ENCODE data around the gene D2HGDH.
A peak's percentile ranks its signal among the peaks of the same experiment; 100 is the strongest.
"Not testable (repeated sequence)": the region's sequence is repeated elsewhere in the genome, so short reads cannot be mapped to it uniquely, and the experiment has no call there.

The D2HGDH gene

GRCh38 chr2:241751152-241751551 is 16.7 kb downstream of the D2HGDH start:
- DNase-seq, result no peak

DNA sequence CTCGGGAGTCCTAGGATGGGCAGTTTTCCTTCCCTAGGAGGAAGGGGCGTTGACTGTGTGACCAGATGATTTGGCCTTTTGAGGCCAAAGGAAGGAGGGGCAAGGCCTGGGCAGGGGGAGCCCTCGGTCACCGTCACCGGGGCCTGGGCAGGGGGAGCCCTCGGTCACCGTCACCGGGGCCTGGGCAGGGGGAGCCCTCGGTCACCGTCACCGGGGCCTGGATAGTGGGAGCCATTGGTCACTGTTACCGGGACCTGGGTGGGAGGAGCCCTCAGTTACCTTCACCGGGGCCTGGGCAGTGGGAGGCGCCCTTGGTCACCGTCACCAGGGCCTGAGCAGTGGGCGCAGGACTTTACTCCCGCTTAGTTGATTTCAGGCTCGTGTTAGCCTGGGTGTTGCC is 17.3 kb downstream of the D2HGDH start:
- no peak for DNase-seq

GRCh38 chr2:241752253-241752652 is 17.8 kb downstream of the D2HGDH start:
- DNase-seq, result no peak

DNA sequence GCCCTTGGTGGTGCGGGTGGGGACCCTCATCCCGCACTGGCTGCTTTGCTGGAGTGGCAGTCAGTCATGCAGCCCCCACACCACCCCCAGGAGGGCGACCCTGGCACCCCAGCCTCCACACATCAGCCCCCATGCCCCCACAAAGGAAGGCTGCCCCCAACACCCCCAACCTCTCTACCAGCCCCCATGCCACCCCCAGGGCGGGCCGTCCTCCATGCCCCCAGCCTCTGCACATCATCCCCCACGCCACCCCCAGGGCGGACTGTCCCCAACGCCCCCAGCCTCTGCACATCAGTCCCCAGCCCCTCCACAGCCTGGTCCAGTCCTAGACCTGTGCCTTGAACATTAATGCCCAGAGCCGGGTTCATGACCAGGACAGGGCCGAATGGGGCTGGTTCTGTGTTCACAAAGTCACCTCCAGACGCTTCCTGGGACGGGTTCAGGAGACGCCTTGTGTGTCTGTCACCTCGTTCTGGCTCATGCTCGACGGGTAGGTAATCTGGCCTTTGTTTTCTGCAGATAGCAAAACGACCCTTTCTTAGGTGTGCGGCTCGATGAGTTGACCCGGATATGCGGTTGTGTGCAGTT is 18.4 kb downstream of the D2HGDH start:
- DNase-seq, result no peak

GRCh38 chr2:241753493-241753892 is 19.1 kb downstream of the D2HGDH start:
- no peak for DNase-seq

- no peak for DNase-seq
Measured at GRCh38 chr2:241754042-241754441, 19.6 kb downstream of the D2HGDH start.

DNA sequence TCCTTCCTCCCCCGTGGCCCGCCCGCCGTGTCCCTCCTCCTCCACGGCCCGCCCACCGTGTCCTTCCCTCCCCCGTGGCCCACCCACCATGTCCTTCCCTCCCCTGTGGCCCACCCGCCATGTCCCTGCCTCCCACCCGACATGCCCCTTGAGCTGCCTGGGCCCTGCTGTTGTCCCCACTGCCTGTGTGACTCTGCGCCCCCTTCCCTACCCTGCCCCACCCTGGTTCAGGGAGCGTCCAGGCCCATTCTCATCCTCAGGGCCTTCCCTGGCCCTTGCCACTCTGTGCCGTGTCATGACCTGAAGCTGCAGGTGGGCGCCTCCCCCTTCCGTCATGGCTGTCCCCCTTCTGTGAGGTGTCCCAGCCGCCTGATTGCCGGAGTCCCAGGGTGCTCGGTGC is 20.7 kb downstream of the D2HGDH start:
- DNase-seq, result no peak

- no peak for DNase-seq
Measured at GRCh38 chr2:241755777-241756176, 21.3 kb downstream of the D2HGDH start.

- no peak for DNase-seq
Measured at GRCh38 chr2:241759067-241759807, 24.8 kb downstream of the D2HGDH start.

GRCh38 chr2:241759893-241760292 is 25.5 kb downstream of the D2HGDH start:
- DNase-seq, result not testable (repeated sequence)

GRCh38 chr2:241760301-241760771 is 25.9 kb downstream of the D2HGDH start:
- peak; percentile 38 for DNase-seq

- no peak for DNase-seq
Measured at GRCh38 chr2:241762321-241762932, 28.0 kb downstream of the D2HGDH start.

DNA sequence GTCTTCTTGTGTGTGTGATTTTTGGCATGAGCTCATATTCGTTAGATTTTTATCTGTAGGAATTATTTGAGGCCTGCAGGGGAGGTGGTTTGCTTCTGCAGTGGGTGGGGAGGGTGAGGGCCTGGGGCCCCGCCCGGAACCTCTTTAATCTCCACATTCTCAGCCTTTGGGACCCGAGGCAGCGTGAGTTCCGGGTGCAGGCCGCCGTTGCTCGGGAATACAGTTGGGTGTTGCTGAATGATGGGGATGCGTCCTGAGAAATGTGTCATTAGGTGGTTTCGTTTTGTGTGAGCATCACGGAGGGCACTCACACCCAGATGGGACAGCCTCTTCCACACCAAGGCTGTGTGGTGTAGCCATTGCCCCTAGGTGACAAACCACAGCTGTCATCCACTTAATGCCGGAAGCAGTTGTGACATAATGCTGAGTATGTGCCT is 28.5 kb downstream of the D2HGDH start:
- DNase-seq, result peak; percentile 74

DNA sequence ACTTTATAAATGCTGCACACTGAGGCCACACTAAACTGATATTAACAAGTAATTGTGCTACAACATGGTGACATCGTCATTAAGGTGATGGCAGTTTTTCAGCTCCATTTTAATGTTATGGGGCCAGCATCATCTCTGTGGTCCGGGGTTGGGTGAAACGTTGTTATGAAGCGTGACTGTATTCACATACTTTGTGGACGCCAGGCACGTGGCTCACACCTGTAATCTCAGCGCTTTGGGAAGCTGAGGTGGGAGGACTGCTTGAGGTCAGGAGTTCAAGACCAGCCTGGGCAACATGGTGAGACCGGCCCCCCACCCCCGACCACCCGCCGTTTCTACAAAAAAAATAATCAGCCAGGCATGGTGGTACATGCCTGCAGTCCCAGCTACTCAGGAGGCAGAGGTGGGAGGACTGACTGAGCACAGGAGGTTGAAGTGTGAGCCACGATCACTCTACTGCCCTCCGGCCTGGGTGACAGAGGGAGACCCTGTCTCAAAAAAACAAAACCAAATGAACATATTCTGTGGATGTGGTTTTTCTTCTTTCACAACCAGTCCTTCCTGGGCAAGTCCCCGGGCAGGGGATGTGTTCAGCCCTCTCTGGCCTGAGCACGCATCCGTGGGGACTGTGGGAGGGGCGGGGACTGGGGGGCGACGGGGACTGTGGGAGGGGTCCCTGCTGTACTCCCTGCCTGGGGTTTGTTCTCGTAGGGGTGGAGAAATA is 29.3 kb downstream of the D2HGDH start:
- no peak for DNase-seq

- no peak for DNase-seq
Measured at GRCh38 chr2:241764275-241765241, 30.1 kb downstream of the D2HGDH start.

- peak; percentile 18 for DNase-seq
Measured at GRCh38 chr2:241767464-241768250, 33.2 kb downstream of the D2HGDH start.

- DNase-seq, result no peak
Measured at GRCh38 chr2:241768251-241768711, 33.9 kb downstream of the D2HGDH start.

DNA sequence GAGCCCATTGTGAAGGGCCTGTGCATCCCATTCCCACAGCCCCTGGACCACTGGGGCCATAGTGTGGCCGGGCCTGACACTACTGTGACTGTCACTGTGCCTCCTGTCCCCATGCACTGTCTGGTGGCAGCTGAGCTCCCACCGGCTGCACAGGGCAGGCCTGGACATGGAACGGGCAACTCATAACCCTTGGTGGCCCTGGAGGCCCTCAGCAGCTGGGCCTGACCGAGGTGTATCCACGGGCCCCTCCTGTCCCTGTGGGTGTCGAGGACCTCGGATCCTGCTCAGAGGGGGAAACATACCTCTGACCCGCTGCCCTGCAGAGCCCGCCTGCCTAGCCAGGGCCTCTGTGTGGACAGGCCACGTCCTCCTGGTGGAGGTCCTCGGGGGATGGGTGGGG is 34.4 kb downstream of the D2HGDH start:
- no peak for DNase-seq

GRCh38 chr2:241769819-241770184 is 35.4 kb downstream of the D2HGDH start:
- no peak for DNase-seq

DNA sequence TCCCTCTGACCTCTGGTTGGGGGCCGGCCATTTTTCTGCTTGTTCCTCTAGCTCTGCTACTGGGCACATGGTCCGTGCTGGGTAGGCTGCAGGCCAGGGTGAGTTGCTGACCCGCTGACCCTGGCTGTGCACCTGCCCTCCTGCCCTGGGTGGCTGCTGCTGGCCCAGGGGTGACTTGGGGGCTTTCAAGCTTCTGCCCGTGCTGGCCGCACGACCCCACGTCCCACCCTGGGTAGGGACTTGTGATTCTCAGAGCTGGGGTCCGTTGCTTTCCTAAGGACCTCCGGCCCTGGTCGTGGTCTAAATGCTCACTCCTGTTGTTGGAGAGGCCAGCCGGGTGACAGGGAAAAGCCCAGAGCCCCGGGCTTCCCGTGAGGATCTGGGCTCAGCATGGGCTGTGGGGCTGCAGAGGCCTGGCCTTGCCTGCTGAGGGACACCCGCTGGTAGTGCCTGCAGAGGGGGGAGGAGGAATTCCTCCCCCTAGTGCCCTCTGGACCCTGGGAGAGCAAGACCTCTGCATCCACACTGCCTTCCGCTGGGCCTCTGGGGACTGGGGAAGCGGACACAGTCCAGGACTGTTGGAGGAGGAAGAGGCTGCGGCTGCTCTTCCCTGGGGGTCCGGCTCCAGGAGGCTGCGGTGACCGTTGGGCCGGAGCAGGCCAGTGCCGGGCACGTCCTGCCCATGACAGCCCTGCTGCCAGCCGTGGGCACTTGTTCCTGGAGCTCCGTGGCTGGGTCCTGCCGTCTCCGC is 35.9 kb downstream of the D2HGDH start:
- DNase-seq, result no peak

- no peak for DNase-seq
Measured at GRCh38 chr2:241770936-241771285, 36.5 kb downstream of the D2HGDH start.

Measured in stimulated activated CD8-positive, alpha-beta memory T cell treated with anti-CD3 and anti-CD28 coated beads, Interleukin-4, amount 100 ng/mL, for 48 hours (primary cell).